ES-I3 (cell line): Measurements from ENCODE around the gene CIROP.

Source experiments
- H3K36me3 ChIP-seq: 2 replicates; pipeline ENCODE4 v1.6.1; 2013; ENCODE audit warnings: mild to moderate bottlenecking, low read length, control low read depth, moderate library complexity; ENCODE audit not compliant: insufficient read depth
- H3K4me1 ChIP-seq: 2 replicates; pipeline ENCODE4 v1.6.1; 2013; ENCODE audit warnings: mild to moderate bottlenecking, control low read depth, low read length; ENCODE audit not compliant: insufficient read depth
- H3K9ac ChIP-seq: 2 replicates; pipeline ENCODE4 v1.6.1; 2013; ENCODE audit warnings: low read depth, mild to moderate bottlenecking, low read length, moderate library complexity
- H3K9me3 ChIP-seq: 2 replicates; pipeline ENCODE4 v1.6.1; 2013; ENCODE audit warnings: mild to moderate bottlenecking, low read length, moderate library complexity; ENCODE audit not compliant: control insufficient read depth, insufficient read depth

The CIROP gene

DNA sequence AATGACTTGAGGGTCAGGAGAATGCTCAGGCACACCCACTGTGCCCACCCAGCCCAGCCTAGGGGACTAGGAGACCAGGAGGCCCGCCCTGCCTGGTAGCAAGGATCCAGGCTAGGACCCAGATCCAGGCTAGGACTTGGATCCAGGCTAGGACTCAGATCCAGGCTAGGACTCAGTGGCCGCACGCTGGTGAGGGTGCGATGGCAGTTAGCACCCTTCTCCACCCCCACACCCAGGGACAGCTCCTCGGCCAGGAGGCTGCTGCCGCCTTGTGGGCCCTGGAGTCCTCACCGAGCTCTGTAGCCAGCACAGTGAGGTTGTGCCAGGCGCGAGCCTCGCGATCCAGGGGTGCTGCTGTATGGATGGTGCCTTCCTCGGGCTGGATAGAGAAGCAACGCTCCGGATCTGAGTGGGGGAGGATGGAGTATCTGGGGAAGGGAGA is 52.6 kb downstream of the CIROP start:
- no peaks in the 10 kb centered on the region for H3K36me3 ChIP-seq
- H3K9me3 ChIP-seq: no peaks in the 10 kb centered on the region
- H3K9ac ChIP-seq: no peak overlapping the region
- peaks cover 3% of the 10 kb centered on the region; the same call in 1 of the 2 replicates for H3K4me1 ChIP-seq

DNA sequence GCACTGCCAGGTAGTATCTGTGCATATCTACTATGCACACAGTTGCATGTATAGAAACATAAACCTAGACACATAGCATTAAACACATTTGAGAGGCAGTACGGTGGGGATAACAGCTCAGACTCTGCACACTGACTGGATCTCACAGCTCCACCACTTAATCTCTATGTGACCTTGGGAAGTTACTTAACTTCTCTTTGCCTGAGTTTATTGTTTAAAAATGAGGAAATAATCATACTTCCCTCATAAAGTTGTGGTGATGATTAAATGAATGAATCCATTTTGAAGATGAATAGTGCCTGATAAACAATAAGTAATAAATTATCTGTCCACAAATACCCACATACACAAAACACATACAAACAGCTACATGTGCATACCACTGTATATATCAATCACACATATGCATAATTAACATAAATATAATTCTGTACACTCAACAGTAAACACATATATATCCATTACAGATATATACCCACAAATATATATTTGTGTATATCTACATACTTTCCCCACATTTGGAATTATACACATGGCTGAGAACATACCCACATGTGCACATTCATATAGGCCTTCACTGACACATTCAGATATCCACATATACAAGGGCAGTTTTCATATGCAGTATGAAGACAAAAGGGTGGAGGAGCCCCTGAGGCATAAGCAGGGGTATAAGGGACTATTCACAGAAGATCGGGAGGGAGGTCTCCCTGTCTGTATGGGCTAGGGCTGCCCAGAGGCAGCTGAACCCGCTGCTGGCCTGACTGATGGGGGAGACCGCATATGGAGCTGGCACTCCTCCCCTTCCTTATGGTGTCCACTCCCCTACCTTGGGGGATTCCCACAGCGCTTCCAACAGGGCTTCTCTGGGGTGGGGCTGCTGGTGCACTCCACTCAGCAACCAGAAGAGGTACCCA is 53.4 kb downstream of the CIROP start:
- Histone ChIP-seq H3K9ac (no peak overlapping the region), H3K4me1 (peaks cover 3% of the 10 kb centered on the region; the same call in 1 of the 2 replicates), H3K36me3 (no peaks in the 10 kb centered on the region), H3K9me3 (no peaks in the 10 kb centered on the region)
